H9 (cell line): ENCODE measurements around the gene TSPO. TPM values are rescaled to one million over a fixed set of nuclear protein-coding genes. Genes with fewer than 3 reads are reported as not detected.

Experiments used
- DNase-seq: peaks from one replicate; pipeline ENCODE4 v3.0.0-alpha.2; 2017
- H2AFZ ChIP-seq: one replicate; pipeline ENCODE4 v1.6.1; 2013; ENCODE audit warnings: mild to moderate bottlenecking, low read length, control low read depth, moderate library complexity
- H2AK5ac ChIP-seq: 2 replicates; pipeline ENCODE4 v1.6.1; 2013; ENCODE audit warnings: low read length, control low read depth, mixed read lengths; ENCODE audit not compliant: insufficient read length
- H2BK120ac ChIP-seq: one replicate; pipeline ENCODE4 v1.6.1; 2013; ENCODE audit warnings: low read depth, mild to moderate bottlenecking, low read length, control low read depth, inconsistent platforms; ENCODE audit not compliant: poor library complexity, severe bottlenecking
- H2BK12ac ChIP-seq: 2 replicates; pipeline ENCODE4 v1.6.1; 2013; ENCODE audit warnings: low read length, control low read depth, mixed read lengths, low read depth; ENCODE audit not compliant: insufficient read length
- H2BK15ac ChIP-seq: 2 replicates; pipeline ENCODE4 v1.6.1; 2013; ENCODE audit warnings: low read depth, low read length, control low read depth
- H2BK20ac ChIP-seq: one replicate; pipeline ENCODE4 v1.6.1; 2013; ENCODE audit warnings: low read depth, mild to moderate bottlenecking, low read length, control low read depth, inconsistent platforms; ENCODE audit not compliant: poor library complexity, severe bottlenecking
- H2BK5ac ChIP-seq: 2 replicates; pipeline ENCODE4 v1.6.1; 2013; ENCODE audit warnings: low read length, control low read depth, mixed read lengths; ENCODE audit not compliant: insufficient read length
- H3K14ac ChIP-seq: 2 replicates; pipeline ENCODE4 v1.6.1; 2013; ENCODE audit warnings: low read length, control low read depth; ENCODE audit not compliant: insufficient read depth
- H3K18ac ChIP-seq: 2 replicates; pipeline ENCODE4 v1.6.1; 2013; ENCODE audit warnings: low read depth, mild to moderate bottlenecking, mixed read lengths, low read length, control low read depth; ENCODE audit not compliant: insufficient read length
- H3K23ac ChIP-seq: 2 replicates; pipeline ENCODE4 v1.6.1; 2013; ENCODE audit warnings: low read length, control low read depth, mixed read lengths, low read depth; ENCODE audit not compliant: insufficient read length
- H3K23me2 ChIP-seq: 2 replicates; pipeline ENCODE4 v1.6.1; 2013; ENCODE audit warnings: low read depth, mild to moderate bottlenecking, mixed read lengths, low read length, control low read depth; ENCODE audit not compliant: insufficient read length, poor library complexity, severe bottlenecking
- H3K27ac ChIP-seq: 2 replicates; pipeline ENCODE4 v1.5.1; 2013; ENCODE audit warnings: low read length, control low read depth, mixed read lengths, low read depth; ENCODE audit not compliant: insufficient read length
- H3K27me3 ChIP-seq: 2 replicates; pipeline ENCODE4 v1.6.1; 2013; ENCODE audit warnings: low read length, control low read depth, inconsistent platforms; ENCODE audit not compliant: insufficient read depth
- H3K4ac ChIP-seq: 2 replicates; pipeline ENCODE4 v1.6.1; 2013; ENCODE audit warnings: low read depth, mild to moderate bottlenecking, control low read depth, inconsistent platforms, low read length, moderate library complexity
- H3K4me1 ChIP-seq: 2 replicates; pipeline ENCODE4 v1.6.1; 2013; ENCODE audit warnings: low read length, control low read depth, inconsistent platforms; ENCODE audit not compliant: insufficient read depth
- H3K4me2 ChIP-seq: 2 replicates; pipeline ENCODE4 v1.6.1; 2013; ENCODE audit warnings: low read length, control low read depth, mixed read lengths; ENCODE audit not compliant: insufficient read length, insufficient read depth
- H3K56ac ChIP-seq: 2 replicates; pipeline ENCODE4 v1.6.1; 2013; ENCODE audit warnings: low read depth, mild to moderate bottlenecking, mixed read lengths, low read length, control low read depth; ENCODE audit not compliant: insufficient read length
- H3K79me1 ChIP-seq: 2 replicates; pipeline ENCODE4 v1.6.1; 2013; ENCODE audit warnings: low read depth, mild to moderate bottlenecking, moderate library complexity, low read length, control low read depth, inconsistent platforms; ENCODE audit not compliant: insufficient read depth, poor library complexity, severe bottlenecking
- H3K79me2 ChIP-seq: 2 replicates; pipeline ENCODE4 v1.6.1; 2013; ENCODE audit warnings: low read length, control low read depth, inconsistent platforms; ENCODE audit not compliant: insufficient read depth
- H3K9ac ChIP-seq: 2 replicates; pipeline ENCODE4 v1.6.1; 2013; ENCODE audit warnings: low read length, control low read depth, mixed read lengths; ENCODE audit not compliant: insufficient read length; ENCODE audit errors: extremely low read depth
- H3K9me3 ChIP-seq: one replicate; pipeline ENCODE4 v1.6.1; 2013; ENCODE audit warnings: low read depth, low read length, inconsistent platforms; ENCODE audit not compliant: control insufficient read depth
- H3T11ph ChIP-seq: one replicate; pipeline ENCODE4 v1.6.1; 2013; ENCODE audit warnings: mild to moderate bottlenecking, low read length, control low read depth, inconsistent platforms
- H4K20me1 ChIP-seq: one replicate; pipeline ENCODE4 v1.6.1; 2013; ENCODE audit not compliant: control insufficient read depth, insufficient read length, insufficient read depth
- H4K5ac ChIP-seq: 2 replicates; pipeline ENCODE4 v1.6.1; 2013; ENCODE audit warnings: low read depth, mild to moderate bottlenecking, mixed read lengths, low read length, control low read depth; ENCODE audit not compliant: insufficient read length
- H4K8ac ChIP-seq: replicated peaks from 2 replicates; pipeline ENCODE4 v1.6.1; 2013; ENCODE audit warnings: low read length, control low read depth, mixed read lengths, low read depth; ENCODE audit not compliant: insufficient read length
- H4K91ac ChIP-seq: 2 replicates; pipeline ENCODE4 v1.6.1; 2013; ENCODE audit warnings: low read depth, mild to moderate bottlenecking, moderate library complexity, mixed read lengths, low read length, control low read depth; ENCODE audit not compliant: insufficient read length
- H3K27ac Mint-ChIP-seq, 3 experiments: 2 replicates in 2 of 3; 3 replicates in 1 of 3; pipeline ENCODE4 v1.8.0; 2020 to 2021; ENCODE audit warnings: mixed read lengths in 3 of 3, mild to moderate bottlenecking in 1 of 3, moderate library complexity in 1 of 3
- H3K27me3 Mint-ChIP-seq: 2 replicates; pipeline ENCODE4 v1.8.0; 2021; ENCODE audit warnings: low read depth, mild to moderate bottlenecking, moderate library complexity, mixed read lengths
- H3K36me3 Mint-ChIP-seq, 3 experiments: 2 replicates in 2 of 3; 3 replicates in 1 of 3; pipeline ENCODE4 v1.8.0; 2020 to 2021; ENCODE audit warnings: low read depth in 3 of 3, mixed read lengths in 3 of 3; ENCODE audit not compliant: insufficient read depth in 1 of 3
- H3K4me1 Mint-ChIP-seq, 2 experiments: 2 replicates each; pipeline ENCODE4 v1.8.0; 2020; ENCODE audit warnings: mixed read lengths in 2 of 2
- H3K4me3 Mint-ChIP-seq, 2 experiments: 2 replicates in 1 of 2; 3 replicates in 1 of 2; pipeline ENCODE4 v1.8.0; 2020 to 2021; ENCODE audit warnings: mild to moderate bottlenecking in 2 of 2, mixed read lengths in 2 of 2, moderate library complexity in 1 of 2
- H3K9me3 Mint-ChIP-seq, 2 experiments: 2 replicates in 1 of 2; 3 replicates in 1 of 2; pipeline ENCODE4 v1.8.0; 2020; ENCODE audit warnings: mild to moderate bottlenecking in 2 of 2, mixed read lengths in 2 of 2, moderate library complexity in 1 of 2
- WGBS: extraction: QIAGEN DNeasy Blood & Tissue Kit; methylation state at CpG from one replicate; pipeline ENCODE4 v1.1.7; 2013; ENCODE audit warnings: missing lambda C conversion rate, low lambda C conversion rate, mixed read lengths; ENCODE audit not compliant: insufficient read length; ENCODE audit errors: extremely low coverage; 5-methylcytosine and 5-hydroxymethylcytosine counted together
- total RNA-seq: library from RNA; stranded (reverse); gene quantifications from 2 replicates; pipeline ENCODE4 v1.2.1, GENCODE V29; 2021
- TF ChIP-seq, protein P1 (sequence below): fragments of 200-600 bp; sonication (generic); conservative IDR thresholded peaks from 3 replicates; pipeline ENCODE4 v1.8.0; 2021; ENCODE audit warnings: antibody characterized with exemption, mild to moderate bottlenecking

Gene TSPO
- total RNA-seq, 1 experiment from 2014 or later: 14.8 TPM

DNA sequence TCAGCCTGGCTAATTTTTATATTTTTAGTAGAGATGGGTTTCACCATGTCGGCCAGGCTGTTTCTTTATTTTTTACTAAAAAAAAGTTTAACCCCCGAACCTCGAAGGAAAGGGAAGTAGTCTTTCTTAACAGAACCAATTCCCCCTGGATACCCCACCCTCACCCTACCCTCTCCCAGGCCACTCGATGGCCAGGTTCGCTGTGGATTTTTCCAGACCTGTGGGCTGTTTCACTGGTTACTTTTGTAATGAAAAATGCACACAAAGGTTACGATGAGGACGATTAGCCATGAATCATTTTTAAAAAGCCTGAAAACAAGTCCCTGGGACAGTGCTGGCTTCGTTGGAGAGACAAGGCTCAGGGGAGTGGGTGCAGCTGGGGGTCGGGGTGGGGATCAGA, 2.5 kb downstream of the TSPO start:
- Histone ChIP-seq H2BK120ac (no peak overlapping the region), H2BK5ac (no peak overlapping the region), H3K27ac (no peak overlapping the region), H3K23ac (no peak overlapping the region), H2BK12ac (no peak overlapping the region), H3K79me1 (no peaks in the 10 kb centered on the region), H3K23me2 (no peaks in the 10 kb centered on the region), H3K27me3 (no peaks in the 10 kb centered on the region; the same call in 1 of the 2 replicates), H3K4ac (no peak overlapping the region), H3K18ac (no peak overlapping the region), H3K9me3 (no peaks in the 10 kb centered on the region), H3K9ac (no peak overlapping the region), H3K56ac (no peak overlapping the region), H4K91ac (no peak overlapping the region), H3K14ac (no peak overlapping the region), H4K5ac (no peak overlapping the region), H4K8ac (no peak overlapping the region), H3K4me1 (no peaks in the 10 kb centered on the region; the same call in 1 of the 2 replicates), H3T11ph (no peak overlapping the region), H4K20me1 (no peaks in the 10 kb centered on the region), H3K4me2 (no peak overlapping the region), H2AK5ac (no peak overlapping the region), H2BK15ac (no peak overlapping the region), H2BK20ac (no peak overlapping the region), H2AFZ (no peak overlapping the region), H3K79me2 (no peaks in the 10 kb centered on the region)
- Mint-ChIP-seq H3K27ac (no peak overlapping the region), H3K36me3 (no peaks in the 10 kb centered on the region), H3K4me3 (no peak overlapping the region), H3K4me1 (peaks cover 3 to 27% of the 10 kb centered on the region in 2 experiments), H3K27me3 (peaks cover 21% of the 10 kb centered on the region), H3K9me3 (no peaks in the 10 kb centered on the region)
- TF ChIP-seq, protein P1, sequence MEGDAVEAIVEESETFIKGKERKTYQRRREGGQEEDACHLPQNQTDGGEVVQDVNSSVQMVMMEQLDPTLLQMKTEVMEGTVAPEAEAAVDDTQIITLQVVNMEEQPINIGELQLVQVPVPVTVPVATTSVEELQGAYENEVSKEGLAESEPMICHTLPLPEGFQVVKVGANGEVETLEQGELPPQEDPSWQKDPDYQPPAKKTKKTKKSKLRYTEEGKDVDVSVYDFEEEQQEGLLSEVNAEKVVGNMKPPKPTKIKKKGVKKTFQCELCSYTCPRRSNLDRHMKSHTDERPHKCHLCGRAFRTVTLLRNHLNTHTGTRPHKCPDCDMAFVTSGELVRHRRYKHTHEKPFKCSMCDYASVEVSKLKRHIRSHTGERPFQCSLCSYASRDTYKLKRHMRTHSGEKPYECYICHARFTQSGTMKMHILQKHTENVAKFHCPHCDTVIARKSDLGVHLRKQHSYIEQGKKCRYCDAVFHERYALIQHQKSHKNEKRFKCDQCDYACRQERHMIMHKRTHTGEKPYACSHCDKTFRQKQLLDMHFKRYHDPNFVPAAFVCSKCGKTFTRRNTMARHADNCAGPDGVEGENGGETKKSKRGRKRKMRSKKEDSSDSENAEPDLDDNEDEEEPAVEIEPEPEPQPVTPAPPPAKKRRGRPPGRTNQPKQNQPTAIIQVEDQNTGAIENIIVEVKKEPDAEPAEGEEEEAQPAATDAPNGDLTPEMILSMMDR: no peak
- DNase-seq: no peak
- no CpG with 5 or more reads among the region's 9 CpGs for WGBS
